ENCODE data around the gene VOPP1.

VOPP1 gene

GRCh38 chr7:55524558-55525310, 47.6 kb downstream of the VOPP1 start:
- Histone ChIP-seq H4K20me1 (ENCODE audit: insufficient read depth, low read length, poor library complexity, severe bottlenecking) (peaks cover 75% of the 10 kb centered on the region), H3K79me2 (ENCODE audit: insufficient read depth, low read length) (peaks cover 80% of the 10 kb centered on the region), H2AFZ (ENCODE audit: low read length) (no peak overlapping the region), H3K4me3 (ENCODE audit: low read length, poor library complexity, severe bottlenecking) (no peak overlapping the region), H3K9me3 (ENCODE audit: insufficient read depth, low read depth, low read length) (no peaks in the 10 kb centered on the region), H3K9ac (ENCODE audit: low read depth, low read length, poor library complexity, severe bottlenecking) (no peak overlapping the region), H3K9me2 (replicated peaks; ENCODE audit: low read depth, low read length) (no peaks in the 10 kb centered on the region), H3K4me2 (ENCODE audit: low read depth, low read length, poor library complexity, severe bottlenecking) (no peak overlapping the region), H3K4me1 (ENCODE audit: insufficient read depth, low read length, poor library complexity, severe bottlenecking) (no peaks in the 10 kb centered on the region), H3K27me3 (ENCODE audit: insufficient read depth, low read length, poor library complexity, severe bottlenecking) (no peaks in the 10 kb centered on the region), H3K36me3 (ENCODE audit: insufficient read depth, low read length) (peaks cover 13% of the 10 kb centered on the region; the same call in 1 of the 2 replicates), H3F3A (ENCODE audit: low read depth) (no peaks in the 10 kb centered on the region)
- TF ChIP-seq EZH2phosphoT487 (IDR thresholded peaks at IDR 0.05; ENCODE audit: borderline replicate concordance) = no peak
- TF ChIP-seq, protein P1, sequence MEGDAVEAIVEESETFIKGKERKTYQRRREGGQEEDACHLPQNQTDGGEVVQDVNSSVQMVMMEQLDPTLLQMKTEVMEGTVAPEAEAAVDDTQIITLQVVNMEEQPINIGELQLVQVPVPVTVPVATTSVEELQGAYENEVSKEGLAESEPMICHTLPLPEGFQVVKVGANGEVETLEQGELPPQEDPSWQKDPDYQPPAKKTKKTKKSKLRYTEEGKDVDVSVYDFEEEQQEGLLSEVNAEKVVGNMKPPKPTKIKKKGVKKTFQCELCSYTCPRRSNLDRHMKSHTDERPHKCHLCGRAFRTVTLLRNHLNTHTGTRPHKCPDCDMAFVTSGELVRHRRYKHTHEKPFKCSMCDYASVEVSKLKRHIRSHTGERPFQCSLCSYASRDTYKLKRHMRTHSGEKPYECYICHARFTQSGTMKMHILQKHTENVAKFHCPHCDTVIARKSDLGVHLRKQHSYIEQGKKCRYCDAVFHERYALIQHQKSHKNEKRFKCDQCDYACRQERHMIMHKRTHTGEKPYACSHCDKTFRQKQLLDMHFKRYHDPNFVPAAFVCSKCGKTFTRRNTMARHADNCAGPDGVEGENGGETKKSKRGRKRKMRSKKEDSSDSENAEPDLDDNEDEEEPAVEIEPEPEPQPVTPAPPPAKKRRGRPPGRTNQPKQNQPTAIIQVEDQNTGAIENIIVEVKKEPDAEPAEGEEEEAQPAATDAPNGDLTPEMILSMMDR (conservative IDR thresholded peaks at IDR 0.05; ENCODE audit: low read length) = peak; percentile 16; the same call in 1 of the 2 replicates

DNA sequence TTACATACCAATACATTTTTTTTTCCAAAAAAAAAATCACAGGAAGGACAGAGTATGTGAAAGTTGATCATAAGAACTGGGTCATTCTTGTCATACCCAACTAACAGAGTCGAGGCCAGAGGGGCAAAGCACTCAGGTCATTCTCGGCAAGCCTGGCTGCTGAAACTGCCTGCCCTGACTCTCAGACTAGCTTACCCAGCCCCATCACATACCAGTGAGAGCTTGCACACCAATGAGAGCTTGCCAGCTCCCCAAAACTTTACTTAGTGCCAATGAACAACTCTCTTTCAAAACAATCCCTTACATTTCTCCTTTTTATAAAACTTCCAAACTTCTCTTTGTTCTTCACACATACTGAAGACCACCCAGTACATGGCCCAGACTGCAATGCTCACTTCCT, 48.9 kb downstream of the VOPP1 start:
- H3K9me3 ChIP-seq (ENCODE audit: insufficient read depth, low read depth, low read length) = no peaks in the 10 kb centered on the region
- peaks cover 67% of the 10 kb centered on the region for H4K20me1 ChIP-seq (ENCODE audit: insufficient read depth, low read length, poor library complexity, severe bottlenecking)
- H3K9ac ChIP-seq (ENCODE audit: low read depth, low read length, poor library complexity, severe bottlenecking) = peak overlapping the region; percentile 5
- H3K27me3 ChIP-seq (ENCODE audit: insufficient read depth, low read length, poor library complexity, severe bottlenecking) = no peaks in the 10 kb centered on the region
- H3K4me2 ChIP-seq (ENCODE audit: low read depth, low read length, poor library complexity, severe bottlenecking) = no peak overlapping the region
- H3K36me3 ChIP-seq (ENCODE audit: insufficient read depth, low read length) = peaks cover 27% of the 10 kb centered on the region; the same call in 1 of the 2 replicates
- H3K79me2 ChIP-seq (ENCODE audit: insufficient read depth, low read length) = peaks cover 70% of the 10 kb centered on the region
- TF ChIP-seq EZH2phosphoT487 (IDR thresholded peaks at IDR 0.05; ENCODE audit: borderline replicate concordance) = no peak
- TF ChIP-seq, protein P1 (conservative IDR thresholded peaks at IDR 0.05; ENCODE audit: low read length) = no peak
- no peak overlapping the region for H3K4me3 ChIP-seq (ENCODE audit: low read length, poor library complexity, severe bottlenecking)
- H3K9me2 ChIP-seq (replicated peaks; ENCODE audit: low read depth, low read length) = no peaks in the 10 kb centered on the region
- no peaks in the 10 kb centered on the region for H3K4me1 ChIP-seq (ENCODE audit: insufficient read depth, low read length, poor library complexity, severe bottlenecking)
- no peak overlapping the region for H2AFZ ChIP-seq (ENCODE audit: low read length)
- H3F3A ChIP-seq (ENCODE audit: low read depth) = no peaks in the 10 kb centered on the region

GRCh38 chr7:55521917-55522902, 50.1 kb downstream of the VOPP1 start:
- TF ChIP-seq, protein P1 (conservative IDR thresholded peaks at IDR 0.05; ENCODE audit: low read length) = no peak
- no peak for TF ChIP-seq EZH2phosphoT487 (IDR thresholded peaks at IDR 0.05; ENCODE audit: borderline replicate concordance)
- Histone ChIP-seq H3K36me3 (ENCODE audit: insufficient read depth, low read length) (peaks cover 38% of the 10 kb centered on the region; the same call in 1 of the 2 replicates), H3F3A (ENCODE audit: low read depth) (no peaks in the 10 kb centered on the region), H3K9me2 (replicated peaks; ENCODE audit: low read depth, low read length) (no peaks in the 10 kb centered on the region), H3K79me2 (ENCODE audit: insufficient read depth, low read length) (peaks cover 58% of the 10 kb centered on the region), H3K27me3 (ENCODE audit: insufficient read depth, low read length, poor library complexity, severe bottlenecking) (no peaks in the 10 kb centered on the region), H3K4me2 (ENCODE audit: low read depth, low read length, poor library complexity, severe bottlenecking) (no peak overlapping the region), H4K20me1 (ENCODE audit: insufficient read depth, low read length, poor library complexity, severe bottlenecking) (peaks cover 58% of the 10 kb centered on the region), H3K4me3 (ENCODE audit: low read length, poor library complexity, severe bottlenecking) (no peak overlapping the region), H3K4me1 (ENCODE audit: insufficient read depth, low read length, poor library complexity, severe bottlenecking) (no peaks in the 10 kb centered on the region), H3K9me3 (ENCODE audit: insufficient read depth, low read depth, low read length) (no peaks in the 10 kb centered on the region), H3K9ac (ENCODE audit: low read depth, low read length, poor library complexity, severe bottlenecking) (no peak overlapping the region), H2AFZ (ENCODE audit: low read length) (no peak overlapping the region)
